M059J (cell line): ENCODE measurements around the gene GOLGA6C. TPM values are rescaled to one million over a fixed set of nuclear protein-coding genes. Genes with fewer than 3 reads are reported as not detected.
"Not testable (repeated sequence)": the region's sequence is repeated elsewhere in the genome, so short reads cannot be mapped to it uniquely, and the experiment has no call there.

Experiments
- DNase-seq: peaks from one replicate; pipeline ENCODE4 v3.0.0-alpha.2; 2012; ENCODE audit warnings: low read depth
- total RNA-seq: library from RNA; depleted of rRNA; stranded (reverse); fragments of >200 nt; shearing (Covaris generic); gene quantifications from 2 replicates; pipeline ENCODE4 v1.2.3, GENCODE V29; 2014

The GOLGA6C gene
- total RNA-seq, 1 experiment from 2014 or later: not detected

GRCh38 chr15:75252285-75252684, 5.8 kb upstream of the GOLGA6C start:
- not testable (repeated sequence) for DNase-seq

GRCh38 chr15:75258620-75259343, 648 bp downstream of the GOLGA6C start:
- not testable (repeated sequence) for DNase-seq

GRCh38 chr15:75259873-75260272, 1.7 kb downstream of the GOLGA6C start:
- DNase-seq: not testable (repeated sequence)

GRCh38 chr15:75273751-75274359, 15.7 kb downstream of the GOLGA6C start:
- DNase-seq: not testable (repeated sequence)

GRCh38 chr15:75274509-75275107, 16.5 kb downstream of the GOLGA6C start:
- DNase-seq: peak; percentile 5

- peak; percentile 3 for DNase-seq
These were observed 17.5 kb downstream of the GOLGA6C start for GRCh38 chr15:75275617-75276016.

GRCh38 chr15:75278497-75278896, 20.4 kb downstream of the GOLGA6C start:
- not testable (repeated sequence) for DNase-seq

- DNase-seq: not testable (repeated sequence)
These were observed 24.4 kb downstream of the GOLGA6C start, which contains the start of gene GOLGA6D for GRCh38 chr15:75282572-75282971. Gene GOLGA6D (plus strand): TSS chr15:75282835. CDS start chr15:75282876, 41 bp downstream.

- DNase-seq: not testable (repeated sequence)
These were observed 26.0 kb downstream of the GOLGA6C start for GRCh38 chr15:75284152-75284551.

- not testable (repeated sequence) for DNase-seq
These were observed 35.5 kb downstream of the GOLGA6C start for GRCh38 chr15:75293660-75294059.

- DNase-seq: not testable (repeated sequence)
These were observed 40.6 kb downstream of the GOLGA6C start for GRCh38 chr15:75298541-75299310.

GRCh38 chr15:75299311-75299688, 41.2 kb downstream of the GOLGA6C start:
- DNase-seq: not testable (repeated sequence)

GRCh38 chr15:75300026-75300425, 41.9 kb downstream of the GOLGA6C start:
- DNase-seq: not testable (repeated sequence)

GRCh38 chr15:75302318-75302717, 44.2 kb downstream of the GOLGA6C start:
- DNase-seq: no peak

- not testable (repeated sequence) for DNase-seq
These were observed 44.6 kb downstream of the GOLGA6C start for GRCh38 chr15:75302753-75303152.

GRCh38 chr15:75306188-75306587, 48.1 kb downstream of the GOLGA6C start:
- DNase-seq: no peak

GRCh38 chr15:75307778-75308390, 49.8 kb downstream of the GOLGA6C start:
- peak; percentile 56 for DNase-seq

GRCh38 chr15:75309711-75310110, 51.6 kb downstream of the GOLGA6C start:
- no peak for DNase-seq

- DNase-seq: peak; percentile 59
These were observed 54.4 kb downstream of the GOLGA6C start for GRCh38 chr15:75312548-75312947.

GRCh38 chr15:75313116-75313845, 55.1 kb downstream of the GOLGA6C start:
- DNase-seq: no peak
